PFSK-1 (cell line): ENCODE data around the gene LYRM1.

Source experiments
- POLR2AphosphoS5 ChIP-seq: IDR thresholded peaks from 2 replicates; pipeline ENCODE4 v1.6.1; 2012; ENCODE audit warnings: low read depth, mild to moderate bottlenecking, control low read depth, low read length, moderate library complexity
- SIN3A ChIP-seq: IDR thresholded peaks from 2 replicates; pipeline ENCODE4 v1.6.1; 2012; ENCODE audit warnings: mild to moderate bottlenecking, low read length, moderate library complexity, borderline replicate concordance; ENCODE audit not compliant: insufficient read depth

DNA sequence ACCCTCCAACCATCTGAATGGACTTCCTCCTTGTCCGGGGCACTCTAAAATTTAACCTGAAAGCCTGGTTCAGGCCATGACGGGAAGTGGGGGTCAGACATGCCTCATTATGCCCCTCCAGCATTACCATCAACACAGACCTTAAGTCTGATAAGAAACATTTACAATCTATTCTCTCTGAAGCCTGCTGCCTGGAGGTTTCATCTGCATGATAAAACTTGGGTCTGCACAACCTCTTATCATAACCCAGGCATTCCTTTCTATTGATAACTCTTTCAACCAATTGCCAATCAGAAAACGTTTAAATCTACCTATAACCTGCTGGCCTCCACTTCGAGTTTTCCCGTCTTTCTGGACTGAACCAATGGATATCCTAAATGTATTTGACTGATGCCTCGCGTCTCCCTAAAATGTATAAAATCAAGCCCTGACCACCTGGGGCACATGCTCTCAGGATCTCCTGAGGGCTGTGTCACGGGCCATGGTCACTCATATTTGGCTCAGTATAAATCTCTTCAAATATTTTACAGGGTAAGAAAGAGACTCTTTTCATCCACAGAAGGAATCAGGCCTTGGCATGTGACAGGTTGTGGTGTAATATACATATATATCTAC, 45.6 kb downstream of the LYRM1 start:
- TF ChIP-seq POLR2AphosphoS5 (no peak), SIN3A (no peak)
